ENCODE results near the gene ZNF236.

- TF ChIP-seq CTCF (IDR thresholded peaks at IDR 0.05) (no peak), POLR2A (IDR thresholded peaks at IDR 0.05) (no peak)
These were observed 129.3 kb downstream of the ZNF236 start for GRCh38 chr18:76951456-76952247.
